ENCODE data around the gene MRC2.

GRCh38 chr17:62627904-62628633 is 599 bp downstream of the MRC2 start:
- TF ChIP-seq, protein P1, sequence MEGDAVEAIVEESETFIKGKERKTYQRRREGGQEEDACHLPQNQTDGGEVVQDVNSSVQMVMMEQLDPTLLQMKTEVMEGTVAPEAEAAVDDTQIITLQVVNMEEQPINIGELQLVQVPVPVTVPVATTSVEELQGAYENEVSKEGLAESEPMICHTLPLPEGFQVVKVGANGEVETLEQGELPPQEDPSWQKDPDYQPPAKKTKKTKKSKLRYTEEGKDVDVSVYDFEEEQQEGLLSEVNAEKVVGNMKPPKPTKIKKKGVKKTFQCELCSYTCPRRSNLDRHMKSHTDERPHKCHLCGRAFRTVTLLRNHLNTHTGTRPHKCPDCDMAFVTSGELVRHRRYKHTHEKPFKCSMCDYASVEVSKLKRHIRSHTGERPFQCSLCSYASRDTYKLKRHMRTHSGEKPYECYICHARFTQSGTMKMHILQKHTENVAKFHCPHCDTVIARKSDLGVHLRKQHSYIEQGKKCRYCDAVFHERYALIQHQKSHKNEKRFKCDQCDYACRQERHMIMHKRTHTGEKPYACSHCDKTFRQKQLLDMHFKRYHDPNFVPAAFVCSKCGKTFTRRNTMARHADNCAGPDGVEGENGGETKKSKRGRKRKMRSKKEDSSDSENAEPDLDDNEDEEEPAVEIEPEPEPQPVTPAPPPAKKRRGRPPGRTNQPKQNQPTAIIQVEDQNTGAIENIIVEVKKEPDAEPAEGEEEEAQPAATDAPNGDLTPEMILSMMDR (IDR thresholded peaks at IDR 0.05; ENCODE audit: borderline replicate concordance, extremely low read depth, low read length, poor library complexity, severe bottlenecking) = no peak
- no peak for TF ChIP-seq EZH2 (IDR thresholded peaks at IDR 0.05; ENCODE audit: borderline replicate concordance, low read depth, low read length, severe bottlenecking)
